B cell (primary cell): ENCODE results near the gene VAMP8. TPM values are rescaled to one million over a fixed set of nuclear protein-coding genes. Genes with fewer than 3 reads are reported as not detected.

Experiments
- ATAC-seq: fragments of 200-7000 bp; cut with Tn5 transposase; one replicate; pipeline ENCODE4 v1.10.0; 2021; ENCODE audit warnings: low read depth, mild to moderate bottlenecking, moderate number of reproducible peaks, moderate library complexity
- CTCF ChIA-PET: fragments of 350-600 bp; sonication (Branson Sonifier 250); formaldehyde crosslinking; loops from one replicate; lab custom pipeline; 2021; ENCODE audit warnings: antibody characterized with exemption, inconsistent platforms; lab: Charles Lee
- POLR2A ChIA-PET: fragments of 350-600 bp; sonication (Branson Sonifier 250); formaldehyde crosslinking; loops from one replicate; lab custom pipeline; 2021; ENCODE audit warnings: antibody characterized with exemption; lab: Charles Lee
- DNase-seq: peaks from one replicate; pipeline ENCODE4 v3.0.0; 2013
- H2AFZ ChIP-seq: 2 replicates; pipeline ENCODE4 v1.6.1; 2012; ENCODE audit warnings: mild to moderate bottlenecking, low read depth, low read length; ENCODE audit not compliant: insufficient read depth, poor library complexity, severe bottlenecking
- H3K27ac ChIP-seq, 2 donors: 1 replicate in 1 of 2; 2 replicates in 1 of 2; pipeline ENCODE4 v1.5.1; 2012 to 2013; ENCODE audit warnings: low read length in 2 of 2, mild to moderate bottlenecking in 2 of 2, moderate library complexity in 1 of 2
- H3K27me3 ChIP-seq, 4 experiments: fragments of 200-600 bp in 1 of 4; sonication (generic) in 1 of 4; replicated peaks in 1 of 4; 1 replicate in 2 of 4; 2 replicates in 2 of 4; pipeline versions ENCODE4 v1.6.1 to v1.7.0; 2013 to 2016; ENCODE audit warnings: low read length in 3 of 4, mild to moderate bottlenecking in 2 of 4, mixed read lengths in 1 of 4, moderate library complexity in 1 of 4; ENCODE audit not compliant: insufficient read depth in 4 of 4, control insufficient read depth in 3 of 4; ENCODE audit errors: control extremely low read depth in 1 of 4
- H3K36me3 ChIP-seq, 2 experiments: replicated peaks in 1 of 2; 1 replicate in 1 of 2; 2 replicates in 1 of 2; pipeline versions ENCODE4 v1.6.1 to v1.7.1; 2013; ENCODE audit warnings: low read length in 1 of 2; ENCODE audit not compliant: insufficient read depth in 2 of 2, control insufficient read depth in 1 of 2; ENCODE audit errors: control extremely low read depth in 1 of 2, extremely low read depth in 1 of 2
- H3K4me1 ChIP-seq, 2 donors: fragments of 200-600 bp in 1 of 2; sonication (generic) in 1 of 2; 1 replicate in 1 of 2; 2 replicates in 1 of 2; pipeline versions ENCODE4 v1.5.1 to v1.6.1; 2013 to 2017; ENCODE audit warnings: low read length in 2 of 2; ENCODE audit not compliant: control insufficient read depth in 2 of 2, insufficient read depth in 2 of 2
- H3K4me2 ChIP-seq: replicated peaks from 2 replicates; pipeline ENCODE3; 2012; ENCODE audit warnings: mild to moderate bottlenecking, low read depth, low read length; ENCODE audit not compliant: poor library complexity, severe bottlenecking
- H3K4me3 ChIP-seq, 5 experiments: fragments of 200-600 bp in 1 of 5; sonication (generic) in 1 of 5; 1 replicate in 3 of 5; 2 replicates in 2 of 5; pipeline versions ENCODE4 v1.5.1 to v1.7.0; 2011 to 2016; ENCODE audit warnings: low read length in 4 of 5, mild to moderate bottlenecking in 4 of 5, low read depth in 2 of 5, control low read depth in 1 of 5, moderate library complexity in 1 of 5; ENCODE audit not compliant: insufficient read depth in 1 of 5; ENCODE audit errors: control extremely low read depth in 1 of 5, extremely low read depth in 1 of 5
- H3K79me2 ChIP-seq: fragments of 200-600 bp; sonication (generic); one replicate; pipeline ENCODE4 v1.6.0; 2016; ENCODE audit warnings: low read length; ENCODE audit not compliant: control insufficient read depth, insufficient read depth
- H3K9ac ChIP-seq: fragments of 200-600 bp; sonication (generic); 2 replicates; pipeline ENCODE4 v1.6.1; 2017; ENCODE audit warnings: mild to moderate bottlenecking, low read length, moderate library complexity
- H3K9me3 ChIP-seq, 3 donors: one replicate each; pipeline versions ENCODE4 v1.6.1 to v1.7.1; 2013; ENCODE audit warnings: low read length in 2 of 3; ENCODE audit not compliant: control insufficient read depth in 2 of 3, insufficient read depth in 1 of 3; ENCODE audit errors: control extremely low read depth in 1 of 3
- H4K20me1 ChIP-seq: 2 replicates; pipeline ENCODE4 v1.6.0; 2012; ENCODE audit warnings: mild to moderate bottlenecking, low read length; ENCODE audit not compliant: insufficient read depth, control insufficient read depth, poor library complexity, severe bottlenecking
- H3K27ac Mint-ChIP-seq: one replicate; pipeline ENCODE4 v1.8.0; 2021; ENCODE audit warnings: mixed read lengths
- H3K27me3 Mint-ChIP-seq: one replicate; pipeline ENCODE4 v1.8.0; 2021; ENCODE audit warnings: mixed read lengths
- H3K4me1 Mint-ChIP-seq: one replicate; pipeline ENCODE4 v1.8.0; 2021; ENCODE audit warnings: mixed read lengths
- H3K4me3 Mint-ChIP-seq: one replicate; pipeline ENCODE4 v1.8.0; 2021; ENCODE audit warnings: mixed read lengths
- H3K9me3 Mint-ChIP-seq: one replicate; pipeline ENCODE4 v1.8.0; 2022; ENCODE audit warnings: mixed read lengths; ENCODE audit not compliant: insufficient read depth
- EZH2 ChIP-seq: IDR thresholded peaks from 2 replicates; pipeline ENCODE4 v1.6.1; 2012; ENCODE audit warnings: borderline replicate concordance, low read depth, mild to moderate bottlenecking, moderate library complexity, low read length; ENCODE audit not compliant: insufficient read depth, poor library complexity, severe bottlenecking
- WGBS: methylation state at CpG from one replicate; pipeline ENCODE4 v1.1.5; 2013; ENCODE audit warnings: missing lambda C conversion rate; ENCODE audit not compliant: insufficient coverage; 5-methylcytosine and 5-hydroxymethylcytosine counted together
- intact Hi-C: fragments of 100-400 bp; cut with micrococcal nuclease; formaldehyde crosslinking; loops from one replicate; pipeline ENCODE4 v1.10.0; 2022
- polyA plus RNA-seq: library from polyadenylated mRNA; depleted of rRNA; stranded (reverse); fragments of >200 nt; gene quantifications from 2 replicates; pipeline ENCODE4 v1.2.3, GENCODE V29; 2012
- total RNA-seq, 2 donors: library from RNA; stranded (reverse); fragments of 120-200 nt in 1 of 2; gene quantifications; 1 replicate in 1 of 2; 2 replicates in 1 of 2; pipeline versions ENCODE4 v1.2.3 to v1.2.4, GENCODE V29; 2013 to 2022
- TF ChIP-seq, protein P1 (sequence below): fragments of 200-600 bp; IDR thresholded peaks from one replicate; pipeline ENCODE4 v1.8.0; 2022; ENCODE audit warnings: antibody characterized with exemption, mild to moderate bottlenecking

VAMP8 gene
- total and polyA plus RNA-seq, 2 donors (not counting 1 experiment from before 2014, with no cell fraction given): 68.7 to 73.8 TPM

DNA sequence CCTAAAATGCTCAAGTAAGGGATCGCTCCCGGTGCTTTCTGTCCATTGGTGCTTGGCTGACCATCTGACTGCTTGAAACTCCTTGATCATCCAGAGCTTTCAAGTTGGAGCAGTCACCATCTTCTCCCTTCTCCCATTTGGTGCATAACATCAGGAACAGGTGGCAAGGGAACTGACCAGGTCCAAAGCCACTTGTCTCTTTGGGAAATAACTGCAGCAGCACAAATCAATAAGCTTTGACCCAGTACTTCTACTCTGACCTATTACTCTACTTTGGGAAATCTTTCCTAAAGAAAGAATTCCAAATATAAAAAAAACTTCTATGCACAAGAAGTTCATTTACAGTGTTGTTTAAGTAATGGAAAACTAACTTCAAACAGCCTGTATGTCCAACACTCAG is 49.0 kb upstream of the VAMP8 start:
- Mint-ChIP-seq H3K4me3 (no peak overlapping the region), H3K27ac (no peak overlapping the region), H3K9me3 (no peaks in the 10 kb centered on the region), H3K4me1 (peaks cover 1% of the 10 kb centered on the region), H3K27me3 (peaks cover 22% of the 10 kb centered on the region)
- peaks cover 0 to 3% (median 0%) of the 10 kb centered on the region in 4 experiments for H3K27me3 ChIP-seq
- no peak overlapping the region for H3K9ac ChIP-seq
- no peak for ATAC-seq
- H3K27ac ChIP-seq: no peak overlapping the region
- no peak overlapping the region for H3K4me2 ChIP-seq
- no peaks in the 10 kb centered on the region for H4K20me1 ChIP-seq
- TF ChIP-seq, protein P1, sequence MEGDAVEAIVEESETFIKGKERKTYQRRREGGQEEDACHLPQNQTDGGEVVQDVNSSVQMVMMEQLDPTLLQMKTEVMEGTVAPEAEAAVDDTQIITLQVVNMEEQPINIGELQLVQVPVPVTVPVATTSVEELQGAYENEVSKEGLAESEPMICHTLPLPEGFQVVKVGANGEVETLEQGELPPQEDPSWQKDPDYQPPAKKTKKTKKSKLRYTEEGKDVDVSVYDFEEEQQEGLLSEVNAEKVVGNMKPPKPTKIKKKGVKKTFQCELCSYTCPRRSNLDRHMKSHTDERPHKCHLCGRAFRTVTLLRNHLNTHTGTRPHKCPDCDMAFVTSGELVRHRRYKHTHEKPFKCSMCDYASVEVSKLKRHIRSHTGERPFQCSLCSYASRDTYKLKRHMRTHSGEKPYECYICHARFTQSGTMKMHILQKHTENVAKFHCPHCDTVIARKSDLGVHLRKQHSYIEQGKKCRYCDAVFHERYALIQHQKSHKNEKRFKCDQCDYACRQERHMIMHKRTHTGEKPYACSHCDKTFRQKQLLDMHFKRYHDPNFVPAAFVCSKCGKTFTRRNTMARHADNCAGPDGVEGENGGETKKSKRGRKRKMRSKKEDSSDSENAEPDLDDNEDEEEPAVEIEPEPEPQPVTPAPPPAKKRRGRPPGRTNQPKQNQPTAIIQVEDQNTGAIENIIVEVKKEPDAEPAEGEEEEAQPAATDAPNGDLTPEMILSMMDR: no peak
- TF ChIP-seq EZH2: no peak
- POLR2A ChIA-PET: no interaction called here
- H3K79me2 ChIP-seq: no peaks in the 10 kb centered on the region
- DNase-seq: no peak
- intact Hi-C loops: no loop called here
- H3K4me3 ChIP-seq: no peak overlapping the region
- H2AFZ ChIP-seq: no peak overlapping the region
- no peaks in the 10 kb centered on the region for H3K36me3 ChIP-seq
- H3K9me3 ChIP-seq: no peaks in the 10 kb centered on the region
- WGBS: 100% methylated on average over 2 of the region's 2 CpGs
- CTCF ChIA-PET: no interaction called here
- H3K4me1 ChIP-seq: peaks cover 3 to 7% of the 10 kb centered on the region in 2 donors

DNA sequence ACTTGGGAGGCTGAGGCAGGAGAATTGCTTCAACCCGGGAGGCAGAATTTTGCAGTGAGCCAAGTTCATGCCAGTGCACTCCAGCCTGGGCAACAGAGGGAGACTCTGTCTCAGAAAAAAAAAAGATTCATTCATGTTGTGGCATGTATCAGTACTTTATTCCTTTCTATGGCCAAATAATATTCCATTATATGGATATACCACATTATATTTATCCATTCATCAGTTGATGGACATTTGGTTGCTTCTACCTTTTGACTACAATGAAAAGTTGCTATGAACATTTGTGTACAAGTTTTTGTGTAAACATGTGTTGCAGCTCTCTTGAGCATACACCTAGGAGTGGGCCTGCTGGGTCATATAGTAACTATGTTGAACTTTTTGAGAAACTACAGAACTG is 47.6 kb upstream of the VAMP8 start:
- ATAC-seq (no peak), DNase-seq (no peak)
- ChIA-PET CTCF (interaction anchor here (1.4 kb wide), 1 partner anchor 138 kb away, joined by 3 read pairs; no protein-coding TSS in a partner anchor), POLR2A (no interaction called here)
- Mint-ChIP-seq H3K27me3 (peaks cover 22% of the 10 kb centered on the region), H3K4me3 (no peak overlapping the region), H3K27ac (no peak overlapping the region), H3K4me1 (peaks cover under 1% of the 10 kb centered on the region), H3K9me3 (no peaks in the 10 kb centered on the region)
- Histone ChIP-seq H4K20me1 (no peaks in the 10 kb centered on the region), H3K27ac (no peak overlapping the region), H3K9ac (no peak overlapping the region), H3K4me1 (no peaks in the 10 kb centered on the region), H3K9me3 (no peaks in the 10 kb centered on the region), H3K36me3 (no peaks in the 10 kb centered on the region), H3K4me3 (no peak overlapping the region), H2AFZ (no peak overlapping the region), H3K27me3 (peaks cover 0 to 3% (median 0%) of the 10 kb centered on the region in 4 experiments), H3K79me2 (no peaks in the 10 kb centered on the region), H3K4me2 (no peak overlapping the region)
- WGBS: 100% methylated on average over 1 of the region's 1 CpG
- TF ChIP-seq, protein P1: no peak
- no peak for TF ChIP-seq EZH2
- intact Hi-C loops: loop anchor here (10.0 kb wide), 1 partner anchor 175 kb away; no protein-coding TSS in a partner anchor
